ENCODE results near the gene MARCKSL1. TPM values are rescaled to one million over a fixed set of nuclear protein-coding genes. Genes with fewer than 3 reads are reported as not detected.

The MARCKSL1 gene
- total and polyA plus RNA-seq, 2 of the 13 experiments (the other 11 are each of a cell fraction or from before 2014, with no cell fraction given), result 81.9 to 155 TPM

GRCh38 chr1:32351399-32352238, 15.6 kb upstream of the MARCKSL1 start (continued):
- TF ChIP-seq ZSCAN5A (CRISPR knock-in tag; IDR thresholded peaks at IDR 0.05; ENCODE audit: borderline replicate concordance), result no peak
- TF ChIP-seq RNF219 (CRISPR knock-in tag; IDR thresholded peaks at IDR 0.05), result no peak
- TF ChIP-seq PHF5A (CRISPR knock-in tag; IDR thresholded peaks at IDR 0.05; ENCODE audit: low read depth, unreplicated experiment), result no peak
- peak; percentile 75 for TF ChIP-seq ZBTB2 (CRISPR knock-in tag; IDR thresholded peaks at IDR 0.05; ENCODE audit: low read depth)
- TF ChIP-seq FOXC1 (CRISPR knock-in tag; IDR thresholded peaks at IDR 0.05; ENCODE audit: borderline replicate concordance), result 0 out of 2 replicates have a peak, but pooled peaks have one; percentile 29
- TF ChIP-seq MAF1 (CRISPR knock-in tag; IDR thresholded peaks at IDR 0.05; ENCODE audit: borderline replicate concordance), result 0 out of 2 replicates have a peak, but pooled peaks have one; percentile 35
- TF ChIP-seq TSC22D2 (CRISPR knock-in tag; IDR thresholded peaks at IDR 0.05; ENCODE audit: borderline replicate concordance), result peak; percentile 41; the same call in 1 of the 2 replicates
- peak; percentile 35; the same call in 1 of the 2 replicates for TF ChIP-seq ZNF256 (CRISPR knock-in tag; conservative IDR thresholded peaks at IDR 0.05)
- TF ChIP-seq ZNF205 (CRISPR knock-in tag; IDR thresholded peaks at IDR 0.05), result 0 out of 2 replicates have a peak, but pooled peaks have one; percentile 8
- 0 out of 2 replicates have a peak, but pooled peaks have one; percentile 16 for TF ChIP-seq ZNF543 (CRISPR knock-in tag; IDR thresholded peaks at IDR 0.05)
- peak; percentile 52 for TF ChIP-seq SKI (IDR thresholded peaks at IDR 0.05; ENCODE audit: partially characterized antibody)
- TF ChIP-seq MTERF4 (CRISPR knock-in tag; IDR thresholded peaks at IDR 0.05), result no peak
- TF ChIP-seq ZNF34 (CRISPR knock-in tag; IDR thresholded peaks at IDR 0.05; ENCODE audit: borderline replicate concordance), result 0 out of 2 replicates have a peak, but pooled peaks have one; percentile 19
- no peak for TF ChIP-seq MTA3 (CRISPR knock-in tag; IDR thresholded peaks at IDR 0.05)
- TF ChIP-seq ISL2 (CRISPR knock-in tag; IDR thresholded peaks at IDR 0.05), result peak; percentile 27; the same call in 1 of the 2 replicates
- TF ChIP-seq HDAC6 (IDR thresholded peaks at IDR 0.05; ENCODE audit: low read depth, low read length), result no peak
- peak; percentile 32; the same call in 1 of the 2 replicates for TF ChIP-seq MED13 (CRISPR knock-in tag; IDR thresholded peaks at IDR 0.05)
- TF ChIP-seq LCORL (IDR thresholded peaks at IDR 0.05), result no peak
- no peak; the same call in 1 of the 2 replicates for TF ChIP-seq LCORL (CRISPR knock-in tag; IDR thresholded peaks at IDR 0.05)

Data from HepG2 (cell line).